HG02678 (cell line): Measurements from ENCODE around the gene DNAJC4.

Experiments
- ATAC-seq: cut with Tn5 transposase; IDR thresholded peaks from one replicate; pipeline ENCODE4 v1.9.1; 2021; ENCODE audit warnings: mild to moderate bottlenecking, moderate library complexity; ENCODE audit not compliant: unreplicated experiment

The DNAJC4 gene

GRCh38 chr11:64227405-64227956 lies 2.9 kb upstream of the DNAJC4 start:
- no peak for ATAC-seq

GRCh38 chr11:64229090-64229743 lies 1.1 kb upstream of the DNAJC4 start:
- ATAC-seq: no peak

GRCh38 chr11:64229744-64230170 lies 591 bp upstream of the DNAJC4 start:
- no peak for ATAC-seq

- no peak for ATAC-seq
Measured at GRCh38 chr11:64230985-64231365, 627 bp downstream of the DNAJC4 start.

GRCh38 chr11:64231546-64231945 lies 1.2 kb downstream of the DNAJC4 start:
- no peak for ATAC-seq

GRCh38 chr11:64232182-64232966 lies 2.0 kb downstream of the DNAJC4 start:
- no peak for ATAC-seq

GRCh38 chr11:64232967-64233315 lies 2.6 kb downstream of the DNAJC4 start:
- no peak for ATAC-seq

- ATAC-seq: peak; percentile 45
Measured at GRCh38 chr11:64233913-64234586, 3.7 kb downstream of the DNAJC4 start, which contains the start of gene VEGFB. VEGFB (plus strand) TSS chr11:64234584; CDS start chr11:64234834, 250 bp downstream.

GRCh38 chr11:64234647-64235379 lies 4.5 kb downstream of the DNAJC4 start:
- peak; percentile 29 for ATAC-seq

GRCh38 chr11:64235437-64236161 lies 5.3 kb downstream of the DNAJC4 start:
- ATAC-seq: no peak

- ATAC-seq: no peak
Measured at GRCh38 chr11:64237484-64237951, 7.2 kb downstream of the DNAJC4 start.

- no peak for ATAC-seq
Measured at GRCh38 chr11:64238076-64238475, 7.7 kb downstream of the DNAJC4 start.

- no peak for ATAC-seq
Measured at GRCh38 chr11:64238999-64239398, 8.7 kb downstream of the DNAJC4 start.

GRCh38 chr11:64239662-64240434 lies 9.5 kb downstream of the DNAJC4 start:
- no peak for ATAC-seq

GRCh38 chr11:64240435-64241240 lies 10.3 kb downstream of the DNAJC4 start, which contains the start of gene FKBP2:
FKBP2 (plus strand) TSS chr11:64241095; CDS start chr11:64242388, 1,293 bp downstream.
- ATAC-seq: peak; percentile 52

GRCh38 chr11:64241241-64241490 lies 10.8 kb downstream of the DNAJC4 start:
- peak; percentile 67 for ATAC-seq

- ATAC-seq: peak; percentile 65
Measured at GRCh38 chr11:64241491-64242374, 11.4 kb downstream of the DNAJC4 start.
